Adrenal gland (tissue), 5 donors: Measurements from ENCODE around the gene LYSET.

Source experiments
- POLR2A ChIP-seq, 2 donors: fragments of 450-650 bp; IDR thresholded peaks; one replicate each; pipeline ENCODE4 v1.6.1; 2017; ENCODE audit warnings: antibody characterized with exemption in 2 of 2, mild to moderate bottlenecking in 2 of 2, moderate library complexity in 1 of 2
- TF ChIP-seq, protein P1 (sequence below), 6 experiments: fragments of 450-650 bp in 4 of 6; fragments of 200-600 bp in 2 of 6; sonication (generic) in 1 of 6; IDR thresholded peaks; 1 replicate in 5 of 6; 2 replicates in 1 of 6; pipeline versions ENCODE4 v1.5.1 to v1.8.0; 2016 to 2021; ENCODE audit warnings: antibody characterized with exemption in 6 of 6, mild to moderate bottlenecking in 2 of 6, moderate library complexity in 1 of 6
- donor health status: DM: no; HTN: no; CAD: no.

DNA sequence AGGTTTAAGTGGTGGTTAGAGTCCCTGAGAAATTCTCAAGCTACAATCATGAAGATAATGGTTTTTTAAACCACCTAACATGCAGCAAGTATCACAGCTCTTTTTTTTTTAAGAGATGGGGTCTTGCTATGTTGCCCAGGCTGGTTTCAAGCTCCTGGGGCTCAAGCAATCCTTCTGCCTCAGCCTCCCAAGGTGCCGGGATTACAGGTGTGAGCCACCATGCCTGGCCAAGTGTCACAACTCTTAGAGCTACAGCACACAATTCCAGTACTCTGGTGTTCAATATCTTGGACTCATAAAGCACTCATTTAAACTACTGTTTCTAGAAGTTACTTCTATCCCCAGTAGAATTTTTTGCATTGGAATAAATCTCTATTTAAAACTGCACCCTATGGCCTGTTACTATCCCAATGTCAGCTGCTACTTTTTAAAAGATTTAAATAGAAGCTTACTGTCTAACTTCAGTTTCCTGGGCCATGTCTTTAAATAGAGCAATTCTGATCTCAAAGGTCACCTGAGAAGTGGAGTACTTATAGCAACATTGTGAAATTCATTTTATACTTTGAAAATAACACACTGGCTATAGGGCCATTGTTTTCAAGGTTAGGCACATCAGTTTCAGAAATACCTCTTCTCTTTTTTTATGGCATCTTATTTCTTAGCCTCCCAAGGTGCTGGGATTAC, 10.3 kb downstream of the LYSET start:
- TF ChIP-seq, protein P1, sequence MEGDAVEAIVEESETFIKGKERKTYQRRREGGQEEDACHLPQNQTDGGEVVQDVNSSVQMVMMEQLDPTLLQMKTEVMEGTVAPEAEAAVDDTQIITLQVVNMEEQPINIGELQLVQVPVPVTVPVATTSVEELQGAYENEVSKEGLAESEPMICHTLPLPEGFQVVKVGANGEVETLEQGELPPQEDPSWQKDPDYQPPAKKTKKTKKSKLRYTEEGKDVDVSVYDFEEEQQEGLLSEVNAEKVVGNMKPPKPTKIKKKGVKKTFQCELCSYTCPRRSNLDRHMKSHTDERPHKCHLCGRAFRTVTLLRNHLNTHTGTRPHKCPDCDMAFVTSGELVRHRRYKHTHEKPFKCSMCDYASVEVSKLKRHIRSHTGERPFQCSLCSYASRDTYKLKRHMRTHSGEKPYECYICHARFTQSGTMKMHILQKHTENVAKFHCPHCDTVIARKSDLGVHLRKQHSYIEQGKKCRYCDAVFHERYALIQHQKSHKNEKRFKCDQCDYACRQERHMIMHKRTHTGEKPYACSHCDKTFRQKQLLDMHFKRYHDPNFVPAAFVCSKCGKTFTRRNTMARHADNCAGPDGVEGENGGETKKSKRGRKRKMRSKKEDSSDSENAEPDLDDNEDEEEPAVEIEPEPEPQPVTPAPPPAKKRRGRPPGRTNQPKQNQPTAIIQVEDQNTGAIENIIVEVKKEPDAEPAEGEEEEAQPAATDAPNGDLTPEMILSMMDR (IDR thresholded peaks at IDR 0.05) = no peak
- TF ChIP-seq POLR2A (IDR thresholded peaks at IDR 0.05) = no peak
